Epidermal melanocyte (primary cell): ENCODE data around the gene SND1.

Source experiments
- DNase-seq: peaks from one replicate; pipeline ENCODE4 v3.0.0; 2011; ENCODE audit warnings: low spot score; ENCODE audit not compliant: insufficient read length

The SND1 gene

GRCh38 chr7:127930341-127931328 is 278.6 kb downstream of the SND1 start:
- DNase-seq: no peak

GRCh38 chr7:127932076-127932475 is 280.1 kb downstream of the SND1 start:
- no peak for DNase-seq

- DNase-seq: no peak
Observed at GRCh38 chr7:127932496-127932895, 280.5 kb downstream of the SND1 start.

- DNase-seq: no peak
Observed at GRCh38 chr7:127933146-127933545, 281.2 kb downstream of the SND1 start.

- no peak for DNase-seq
Observed at GRCh38 chr7:127934711-127935110, 282.7 kb downstream of the SND1 start.

- no peak for DNase-seq
Observed at GRCh38 chr7:127935847-127936376, 283.9 kb downstream of the SND1 start.

GRCh38 chr7:127937066-127937680 is 285.2 kb downstream of the SND1 start:
- no peak for DNase-seq

GRCh38 chr7:127938588-127938987 is 286.6 kb downstream of the SND1 start:
- DNase-seq: peak; percentile 32

GRCh38 chr7:127940381-127941160 is 288.6 kb downstream of the SND1 start:
- no peak for DNase-seq

- no peak for DNase-seq
Observed at GRCh38 chr7:127941476-127942210, 289.6 kb downstream of the SND1 start.

GRCh38 chr7:127943541-127944521 is 291.8 kb downstream of the SND1 start:
- DNase-seq: no peak

- DNase-seq: no peak
Observed at GRCh38 chr7:127946111-127946510, 294.1 kb downstream of the SND1 start.

GRCh38 chr7:127946847-127947246 is 294.9 kb downstream of the SND1 start:
- DNase-seq: no peak

GRCh38 chr7:127948312-127948711 is 296.3 kb downstream of the SND1 start:
- no peak for DNase-seq

GRCh38 chr7:127948930-127949329 is 296.9 kb downstream of the SND1 start:
- no peak for DNase-seq

GRCh38 chr7:127949769-127950222 is 297.8 kb downstream of the SND1 start:
- DNase-seq: no peak

GRCh38 chr7:127950233-127950935 is 298.4 kb downstream of the SND1 start:
- DNase-seq: no peak

- no peak for DNase-seq
Observed at GRCh38 chr7:127953423-127954356, 301.7 kb downstream of the SND1 start.
